Tibial artery (tissue), 4 donors: ENCODE data around the gene SLC24A5.

ENCODE experiments used
- DNase-seq, 2 donors: peaks; one replicate each; pipeline ENCODE4 v3.0.0-alpha.2; 2019
- H3K27ac ChIP-seq, 2 donors: fragments of 200-600 bp; sonication (generic) in 1 of 2; 1 replicate in 1 of 2; 2 replicates in 1 of 2; pipeline ENCODE4 v1.5.1; 2018 to 2019; ENCODE audit warnings: mild to moderate bottlenecking in 1 of 2
- H3K27me3 ChIP-seq, 2 donors: fragments of 200-600 bp; sonication (generic) in 1 of 2; one replicate each; pipeline versions ENCODE4 v1.5.1 to v1.6.0; 2016 to 2019
- H3K36me3 ChIP-seq, 3 donors: fragments of 200-600 bp; sonication (generic) in 2 of 3; one replicate each; pipeline ENCODE4 v1.5.1; 2016 to 2019; ENCODE audit warnings: mild to moderate bottlenecking in 2 of 3
- H3K4me1 ChIP-seq, 4 donors: fragments of 200-600 bp; sonication (generic) in 2 of 4; 1 replicate in 3 of 4; 2 replicates in 1 of 4; pipeline ENCODE4 v1.5.1; 2016 to 2019
- H3K4me3 ChIP-seq, 2 donors: fragments of 200-600 bp; sonication (generic) in 1 of 2; 1 replicate in 1 of 2; 2 replicates in 1 of 2; pipeline ENCODE4 v1.5.1; 2018 to 2019; ENCODE audit warnings: mild to moderate bottlenecking in 2 of 2
- H3K9me3 ChIP-seq, 3 donors: fragments of 200-600 bp; sonication (generic) in 1 of 3; one replicate each; pipeline ENCODE4 v1.5.1; 2016 to 2019
- CTCF ChIP-seq, 2 experiments: fragments of 200-600 bp in 1 of 2; fragments of 450-650 bp in 1 of 2; IDR thresholded peaks; one replicate each; pipeline ENCODE4 v1.5.1; 2017 to 2019; ENCODE audit warnings: antibody characterized with exemption in 2 of 2, mild to moderate bottlenecking in 1 of 2, moderate library complexity in 1 of 2
- intact Hi-C: fragments of 100-400 bp; cut with DNase I; formaldehyde crosslinking; loops from one replicate; pipeline ENCODE4 v1.15.0; 2023; ENCODE audit warnings: low total_unique reads

Gene SLC24A5

DNA sequence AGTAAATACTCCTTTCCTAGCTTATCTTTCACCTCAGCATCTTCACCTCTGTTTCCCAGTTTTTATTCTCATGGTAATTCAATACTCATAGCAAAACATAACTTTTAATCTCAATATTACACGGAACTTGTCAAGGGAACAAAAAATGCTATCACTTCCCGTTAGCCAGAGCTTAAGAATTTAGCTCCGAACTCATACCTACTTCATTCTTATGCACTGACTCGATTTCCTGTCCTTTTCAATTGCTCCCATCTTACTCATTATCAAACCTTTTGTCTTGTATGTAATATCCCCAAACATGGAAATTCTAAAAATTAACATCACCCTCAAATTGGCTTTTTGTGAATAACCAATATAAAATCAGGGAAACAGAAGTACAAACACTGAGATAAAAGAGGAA lies 29.1 kb downstream of the SLC24A5 start:
- intact Hi-C loops: no loop called here
- H3K9me3 ChIP-seq: no peaks in the 10 kb centered on the region
- no peak overlapping the region for H3K4me3 ChIP-seq
- peaks cover 0 to 18% (median 6%) of the 10 kb centered on the region in 4 donors for H3K4me1 ChIP-seq
- no peak for DNase-seq
- peaks cover 12 to 34% (median 15%) of the 10 kb centered on the region in 3 donors for H3K36me3 ChIP-seq
- no peak overlapping the region for H3K27ac ChIP-seq
- TF ChIP-seq CTCF (IDR thresholded peaks at IDR 0.05): no peak
- H3K27me3 ChIP-seq: no peaks in the 10 kb centered on the region

DNA sequence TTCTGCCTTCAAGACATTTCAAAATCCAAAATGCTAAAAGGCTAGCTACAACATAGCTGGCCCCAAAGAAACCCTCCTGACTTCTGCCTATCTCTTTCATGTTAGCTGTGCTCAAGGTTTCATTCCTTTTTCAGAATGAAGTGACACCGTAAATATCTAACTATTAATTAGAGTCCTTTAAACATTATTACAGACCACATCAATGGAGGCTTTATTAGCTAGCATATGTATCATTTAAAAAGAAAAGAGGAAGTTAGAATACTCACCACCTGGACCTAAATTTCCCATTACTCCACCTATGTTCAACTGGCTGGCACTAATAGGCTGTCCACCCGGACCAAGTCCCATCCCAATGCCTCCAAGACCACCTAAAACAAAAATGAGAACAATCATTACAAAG lies 32.7 kb downstream of the SLC24A5 start:
- H3K4me1 ChIP-seq: no peaks in the 10 kb centered on the region
- TF ChIP-seq CTCF (IDR thresholded peaks at IDR 0.05): no peak
- no peak overlapping the region for H3K4me3 ChIP-seq

DNA sequence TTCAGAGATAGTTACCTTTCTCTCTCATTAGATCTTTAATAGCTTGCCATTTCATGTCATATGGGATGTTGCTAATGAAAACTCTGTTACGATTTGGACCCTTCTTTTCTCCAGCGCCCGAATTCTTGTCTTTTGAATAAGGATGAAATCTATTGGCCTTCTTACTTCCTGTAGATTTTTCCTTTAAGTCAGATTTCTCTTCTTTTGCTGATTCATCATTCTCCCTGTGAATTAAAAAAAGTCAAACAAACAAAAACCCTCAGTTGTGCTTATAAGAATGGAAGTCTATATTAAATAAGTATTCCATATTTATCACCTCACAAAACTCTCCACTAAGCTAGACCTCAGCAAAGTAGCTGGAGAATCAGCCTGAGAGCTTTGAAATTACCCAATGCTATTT lies 47.8 kb downstream of the SLC24A5 start:
- Histone ChIP-seq H3K36me3 (peaks cover 0 to 25% (median 9%) of the 10 kb centered on the region in 3 donors), H3K9me3 (no peaks in the 10 kb centered on the region), H3K27me3 (no peaks in the 10 kb centered on the region), H3K27ac (no peak overlapping the region), H3K4me3 (no peak overlapping the region), H3K4me1 (peaks cover 0 to 9% (median 0%) of the 10 kb centered on the region in 4 donors)
- no peak for TF ChIP-seq CTCF (IDR thresholded peaks at IDR 0.05)
- DNase-seq: no peak
- intact Hi-C loops: no loop called here

More for the DNA sequence above, 32.7 kb downstream of the SLC24A5 start:
- Histone ChIP-seq H3K9me3 (no peaks in the 10 kb centered on the region), H3K27me3 (no peaks in the 10 kb centered on the region), H3K27ac (no peak overlapping the region), H3K36me3 (peaks cover 11 to 24% (median 22%) of the 10 kb centered on the region in 3 donors)
- intact Hi-C loops: no loop called here
- no peak for DNase-seq

- no peak overlapping the region for H3K4me3 ChIP-seq
- no peak for TF ChIP-seq CTCF (IDR thresholded peaks at IDR 0.05)
- H3K27me3 ChIP-seq: no peaks in the 10 kb centered on the region
- H3K9me3 ChIP-seq: no peaks in the 10 kb centered on the region
- intact Hi-C loops: no loop called here
- DNase-seq: no peak
- H3K4me1 ChIP-seq: peaks cover 0 to 19% (median 0%) of the 10 kb centered on the region in 4 donors
- H3K27ac ChIP-seq: no peak overlapping the region
- H3K36me3 ChIP-seq: peaks cover 0 to 12% (median 0%) of the 10 kb centered on the region in 3 donors
Measured at GRCh38 chr15:48170981-48171380, 50.2 kb downstream of the SLC24A5 start.

DNA sequence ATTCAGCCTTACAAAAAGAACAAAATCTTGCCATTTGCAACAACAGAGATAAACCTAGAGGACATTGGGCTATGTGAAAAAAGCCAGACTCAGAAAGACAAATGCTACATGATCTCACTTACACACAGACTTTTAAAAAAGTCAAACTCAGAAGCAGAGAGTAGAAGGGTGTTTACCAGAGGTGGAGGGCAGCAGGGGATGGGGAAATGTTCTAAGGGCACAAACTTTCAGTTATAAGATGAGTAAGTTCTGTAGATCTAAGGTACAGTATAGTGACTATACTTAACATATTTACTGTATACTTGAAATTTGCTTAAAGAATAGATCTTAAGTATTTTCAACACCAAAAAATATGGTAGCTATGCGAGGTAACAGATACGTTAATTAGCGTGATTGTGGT lies 54.3 kb downstream of the SLC24A5 start:
- Histone ChIP-seq H3K4me3 (no peak overlapping the region), H3K36me3 (no peaks in the 10 kb centered on the region), H3K27me3 (no peaks in the 10 kb centered on the region), H3K27ac (no peak overlapping the region), H3K9me3 (no peaks in the 10 kb centered on the region), H3K4me1 (peaks cover 0 to 31% (median 3%) of the 10 kb centered on the region in 4 donors)
- no peak for DNase-seq
- intact Hi-C loops: no loop called here
- TF ChIP-seq CTCF (IDR thresholded peaks at IDR 0.05): no peak

DNA sequence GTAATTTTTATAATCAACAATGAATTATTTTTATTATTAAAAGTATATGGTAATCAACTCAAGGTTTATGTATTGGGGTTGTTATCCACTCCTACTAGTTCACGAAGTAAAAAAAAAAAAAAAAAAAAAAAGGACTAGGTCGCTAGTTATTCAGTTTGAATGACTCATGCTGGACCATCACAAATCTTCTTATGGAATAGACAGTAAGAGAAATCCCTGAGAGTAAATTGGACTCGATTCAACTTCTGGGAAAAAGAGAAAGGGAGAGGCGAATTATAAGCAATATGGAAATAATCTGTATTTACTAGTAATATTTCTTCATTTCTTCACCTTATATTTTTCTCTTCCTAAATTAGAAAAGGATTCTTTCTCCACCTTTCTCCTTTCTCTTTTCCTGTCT lies 55.3 kb downstream of the SLC24A5 start:
- Histone ChIP-seq H3K27ac (peak overlapping the region; percentile 94 to 96), H3K4me3 (peak overlapping the region; percentile 75 to 89), H3K27me3 (no peaks in the 10 kb centered on the region), H3K36me3 (no peaks in the 10 kb centered on the region), H3K9me3 (no peaks in the 10 kb centered on the region), H3K4me1 (peaks cover 0 to 27% (median 3%) of the 10 kb centered on the region in 4 donors)
- intact Hi-C loops: no loop called here
- DNase-seq: no peak
- TF ChIP-seq CTCF (IDR thresholded peaks at IDR 0.05): no peak
